Activated gamma-delta T cell treated with anti-CD3 and anti-CD28 coated beads, Interleukin-2, amount 50 U/mL, for 16 hours (primary cell): ENCODE measurements around the gene WASHC4.
"Not testable (repeated sequence)": the region's sequence is repeated elsewhere in the genome, so short reads cannot be mapped to it uniquely, and the experiment has no call there.

Experiments
- DNase-seq: peaks from one replicate; pipeline ENCODE4 v3.0.0-alpha.2; 2020; ENCODE audit warnings: low read depth

WASHC4 gene

DNA sequence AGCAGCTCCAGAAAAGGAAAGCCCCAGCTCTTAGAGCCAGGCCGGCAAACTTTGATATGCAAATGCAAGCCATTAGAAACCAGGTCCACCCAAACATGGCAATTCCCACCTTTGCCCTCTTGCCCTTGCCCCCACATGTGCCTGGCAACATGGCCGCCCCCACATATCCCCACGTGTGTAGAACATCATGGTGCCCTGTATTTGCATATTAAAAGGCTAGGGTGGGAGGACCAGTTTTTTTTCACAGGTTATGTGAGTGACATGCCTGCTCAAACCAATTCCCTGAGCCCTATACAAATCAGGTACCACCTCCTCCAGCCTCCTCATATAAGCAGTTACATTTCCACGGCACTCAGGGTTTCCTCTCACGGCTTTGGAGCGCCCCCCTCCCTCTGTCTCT lies 17.2 kb upstream of the WASHC4 start:
- DNase-seq: no peak

DNA sequence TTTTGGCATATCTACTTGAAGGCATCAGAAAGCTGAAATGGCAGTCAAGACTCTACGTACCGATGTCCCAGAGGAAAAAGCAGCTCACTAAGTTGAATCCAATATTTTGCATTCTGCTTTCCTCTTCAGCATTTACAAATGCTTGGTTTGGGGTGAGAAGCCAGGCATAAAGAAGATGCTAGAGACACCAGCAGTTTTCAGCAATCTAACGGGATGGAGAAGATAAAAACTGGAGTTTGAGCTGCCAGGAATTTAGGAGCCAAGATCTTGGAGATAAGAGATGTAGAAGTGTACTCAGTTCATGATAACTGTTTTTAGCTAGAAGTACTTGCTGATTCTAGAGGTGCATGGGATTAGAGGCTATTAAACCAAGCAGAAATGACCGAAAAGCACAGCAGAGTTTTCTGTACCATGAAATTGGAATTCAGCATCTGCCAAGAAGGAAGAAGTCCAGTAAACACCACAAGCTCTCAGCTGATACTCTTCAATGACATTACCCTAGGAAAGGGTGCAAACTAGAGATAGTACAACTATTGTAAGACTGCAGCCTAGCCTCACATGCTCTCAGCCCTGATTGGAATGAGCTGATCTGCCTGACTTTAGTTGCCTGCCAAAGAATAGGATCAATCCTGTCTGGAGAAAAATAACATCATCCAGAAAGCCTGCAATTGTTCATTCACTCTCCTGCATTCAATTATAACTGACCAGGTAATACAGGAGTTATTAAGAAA lies 15.9 kb upstream of the WASHC4 start:
- DNase-seq: no peak

DNA sequence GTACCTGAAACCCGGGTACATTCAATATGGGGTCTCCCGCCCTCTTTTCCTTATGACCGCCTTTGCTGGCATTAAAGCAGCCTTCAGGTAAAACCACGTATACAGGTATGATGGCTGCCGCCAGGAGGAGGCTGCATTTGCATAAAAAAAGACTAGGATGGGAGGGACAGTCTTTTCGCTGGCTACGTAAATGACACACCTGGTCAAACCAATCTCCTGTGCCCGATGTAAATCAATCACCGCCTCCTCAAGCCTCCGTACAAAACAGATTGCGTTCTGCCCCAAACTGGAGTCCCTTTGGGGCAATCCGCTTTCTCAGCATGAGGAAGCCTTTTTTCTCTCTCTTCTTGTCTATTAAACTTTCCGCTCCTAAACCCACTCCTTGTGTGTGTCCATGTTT lies 15.2 kb upstream of the WASHC4 start:
- DNase-seq: no peak

DNA sequence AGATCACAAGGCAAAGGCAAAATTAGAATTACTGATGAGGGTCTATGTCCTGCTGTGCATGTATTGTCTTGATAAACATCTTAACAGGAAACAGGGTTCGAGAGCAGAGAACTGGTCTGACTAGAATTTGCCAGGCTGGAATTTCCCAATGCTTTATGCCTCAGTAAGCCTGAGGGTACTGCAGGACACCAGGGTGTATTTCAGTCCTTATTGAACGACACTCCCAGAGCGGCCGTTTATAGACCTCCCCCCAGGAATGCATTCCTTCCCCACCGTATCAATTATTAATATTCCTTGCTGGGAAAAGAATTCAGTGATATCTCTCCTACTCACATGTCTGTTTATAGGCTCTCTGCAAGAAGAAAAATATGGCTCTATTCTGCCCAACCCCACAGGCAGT lies 12.2 kb upstream of the WASHC4 start:
- DNase-seq: not testable (repeated sequence)

DNA sequence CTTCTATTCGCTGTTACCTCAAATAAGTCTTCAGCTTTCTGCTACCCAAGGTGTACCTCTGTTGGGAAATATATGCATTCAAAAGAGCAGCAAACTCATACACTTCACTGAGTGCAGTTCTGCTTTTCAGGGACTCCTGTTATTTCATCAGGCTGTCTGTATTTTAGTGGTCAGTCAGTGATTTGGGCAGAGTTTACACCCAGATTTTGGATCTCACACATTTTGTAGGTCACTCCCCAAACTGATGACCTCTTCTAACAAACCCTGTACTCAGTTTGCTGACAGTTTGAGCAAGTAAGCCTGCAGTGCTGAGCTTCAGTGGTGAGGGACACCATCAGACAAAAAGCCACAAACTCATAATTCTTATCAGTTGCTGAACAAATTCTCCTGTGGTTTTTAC lies 8.2 kb upstream of the WASHC4 start:
- no peak for DNase-seq

DNA sequence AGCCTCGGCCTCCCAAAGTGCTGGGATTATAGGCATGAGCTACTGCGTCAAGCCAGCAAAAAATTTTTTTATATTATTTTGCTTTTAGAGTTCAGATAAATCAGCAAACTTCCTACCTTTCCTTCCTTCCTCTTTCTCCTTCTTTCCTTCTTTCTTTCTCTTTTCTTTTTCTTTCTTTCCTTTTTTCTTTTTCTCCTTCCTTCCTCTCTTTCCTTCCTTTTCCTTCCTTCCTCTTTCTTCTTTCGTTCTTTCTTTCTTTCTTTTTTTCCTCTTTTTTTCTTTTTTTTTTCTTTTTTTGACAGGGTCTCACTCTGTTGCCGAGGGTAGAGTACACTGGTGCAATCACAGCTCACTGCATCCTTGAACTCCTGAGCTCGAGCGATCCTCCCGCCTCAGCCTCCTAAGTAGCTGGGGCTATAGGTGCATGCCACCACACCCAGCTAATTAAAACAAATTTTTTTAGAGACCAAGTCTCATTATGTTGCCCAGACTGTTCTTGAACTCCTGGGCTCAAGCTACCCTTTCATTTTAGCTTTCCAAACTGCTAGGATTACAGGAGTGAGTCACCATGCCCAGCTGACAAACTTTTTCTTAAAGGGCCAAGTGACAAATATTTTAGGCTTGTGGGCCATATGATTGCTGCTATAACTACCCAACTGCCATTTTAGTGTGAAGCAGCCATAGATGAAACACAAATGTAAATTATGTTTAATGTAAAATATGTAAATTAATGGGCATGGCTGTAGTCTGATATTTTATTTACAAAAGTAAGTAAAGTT lies 7.1 kb upstream of the WASHC4 start:
- DNase-seq: no peak

DNA sequence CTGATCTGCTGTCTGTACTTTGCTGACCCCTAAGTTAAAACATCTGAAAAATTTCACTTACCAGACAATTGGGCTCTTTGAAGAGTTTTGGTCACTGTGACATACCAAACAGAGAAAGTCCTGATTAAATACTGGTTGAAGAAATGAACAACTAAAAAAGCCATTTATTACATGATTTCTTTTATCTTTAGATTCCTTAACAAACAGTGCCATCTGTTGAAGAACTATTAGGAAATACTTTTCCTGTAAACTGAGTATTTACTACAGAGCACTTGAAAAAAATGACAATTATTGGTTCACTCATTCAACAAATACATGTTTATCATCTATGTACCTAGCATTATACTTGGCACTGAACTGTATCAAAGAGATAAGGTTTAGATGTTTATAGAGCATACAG lies 6.5 kb upstream of the WASHC4 start:
- no peak for DNase-seq

DNA sequence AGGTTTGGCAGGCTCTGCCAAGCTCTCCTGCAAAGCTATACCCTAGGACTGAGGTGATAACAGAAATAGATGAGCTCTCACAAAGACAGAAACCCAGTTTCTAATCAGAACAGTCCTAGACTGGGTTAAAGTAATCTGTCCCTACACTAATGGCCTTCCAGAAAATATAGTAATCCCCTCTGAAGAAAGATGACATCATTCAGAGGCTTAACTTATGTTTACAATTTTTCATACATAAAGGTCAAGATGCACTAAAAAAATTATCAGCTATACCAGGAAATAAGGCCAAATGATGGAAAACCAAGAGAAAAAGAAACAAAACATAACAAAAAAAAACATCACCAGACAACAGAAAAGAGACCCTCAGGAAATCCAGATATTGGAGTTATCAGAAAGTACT lies 4.9 kb upstream of the WASHC4 start:
- DNase-seq: no peak

DNA sequence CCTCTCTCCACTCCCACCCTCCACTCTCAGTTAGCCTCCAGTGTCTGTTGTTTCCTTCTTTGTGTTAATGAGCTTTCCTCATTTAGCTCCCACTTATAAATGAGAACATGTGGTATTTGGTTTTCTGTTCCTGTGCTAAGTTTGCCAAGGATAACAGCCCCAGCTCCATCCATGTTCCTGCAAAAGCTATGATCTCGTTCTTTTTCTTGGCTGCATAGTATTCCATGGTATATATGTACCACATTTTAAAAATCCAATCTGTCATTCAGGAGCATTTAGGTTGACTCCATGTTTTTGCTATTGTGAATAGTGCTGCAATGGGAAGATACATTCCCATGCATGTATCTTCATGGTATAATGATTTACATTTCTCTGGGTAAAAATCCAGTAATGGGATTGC lies 2.8 kb upstream of the WASHC4 start:
- no peak for DNase-seq

DNA sequence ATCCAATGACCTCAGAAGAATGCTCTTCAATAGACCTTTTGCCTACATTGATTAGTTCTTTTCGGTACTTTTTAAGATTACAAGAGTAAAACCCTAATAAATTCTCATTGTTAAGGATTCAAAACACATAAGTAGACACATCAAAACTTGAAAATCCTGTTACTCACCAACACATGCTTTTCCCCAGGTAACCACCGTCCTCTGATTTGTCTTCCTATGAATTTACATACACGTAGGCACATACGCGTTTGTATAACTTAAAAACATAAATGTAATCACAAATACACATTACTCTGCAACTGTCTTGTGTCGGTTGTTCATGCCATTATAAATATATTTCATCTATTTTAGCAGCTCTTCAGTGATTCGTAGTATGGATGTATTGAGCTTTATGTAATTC lies 910 bp upstream of the WASHC4 start:
- no peak for DNase-seq

DNA sequence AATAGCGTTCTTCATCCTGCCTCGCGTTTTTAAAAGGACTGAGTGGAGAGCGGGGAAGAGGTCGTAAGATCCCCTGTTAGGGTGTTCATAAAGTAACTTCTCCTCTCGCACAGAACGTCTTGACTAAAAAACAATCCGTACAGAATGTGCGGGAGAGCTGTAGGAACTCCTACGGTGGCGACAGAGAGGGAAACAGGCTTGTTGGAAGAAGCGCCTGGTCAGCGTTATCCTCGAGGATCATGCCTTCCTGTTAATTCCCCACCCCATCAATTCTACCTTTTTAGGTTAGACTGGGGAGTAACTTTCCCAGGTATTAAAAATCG lies 399 bp upstream of the WASHC4 start:
- no peak for DNase-seq

DNA sequence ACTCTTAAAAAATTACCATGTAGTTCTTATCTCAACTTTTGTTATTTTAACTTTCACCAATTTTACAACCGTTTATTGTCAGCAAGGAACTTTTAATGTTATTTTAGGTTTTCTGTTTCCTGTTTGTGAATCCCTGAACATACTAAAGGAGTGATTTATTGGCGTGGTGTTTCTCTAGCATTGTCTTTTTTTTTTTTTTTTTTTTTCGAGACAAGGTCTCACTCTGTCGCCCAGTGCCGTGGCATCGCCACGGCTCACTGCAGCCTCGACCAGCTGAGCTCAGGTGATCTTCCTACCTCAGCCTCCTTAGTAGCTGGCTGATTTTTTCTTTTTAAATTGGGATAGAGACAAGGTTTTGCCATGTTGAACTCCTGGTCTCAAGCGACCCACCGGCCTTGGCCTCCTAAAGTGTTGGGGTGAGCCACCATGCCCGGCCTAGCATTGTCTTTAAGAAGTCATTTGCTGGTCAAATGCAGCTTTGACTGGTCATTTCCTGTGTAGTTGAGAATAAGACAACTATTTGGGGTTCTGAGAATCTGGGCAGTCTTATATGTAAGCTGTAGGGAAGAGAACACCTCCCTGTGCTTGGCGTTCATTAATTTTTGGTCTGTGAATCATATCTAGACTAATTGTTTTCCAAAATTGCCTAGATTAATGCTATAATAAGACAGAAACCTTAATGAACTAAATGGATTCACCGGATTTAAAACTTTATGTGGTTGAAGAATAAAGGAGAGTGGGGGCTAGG lies 2.1 kb downstream of the WASHC4 start:
- DNase-seq: no peak

DNA sequence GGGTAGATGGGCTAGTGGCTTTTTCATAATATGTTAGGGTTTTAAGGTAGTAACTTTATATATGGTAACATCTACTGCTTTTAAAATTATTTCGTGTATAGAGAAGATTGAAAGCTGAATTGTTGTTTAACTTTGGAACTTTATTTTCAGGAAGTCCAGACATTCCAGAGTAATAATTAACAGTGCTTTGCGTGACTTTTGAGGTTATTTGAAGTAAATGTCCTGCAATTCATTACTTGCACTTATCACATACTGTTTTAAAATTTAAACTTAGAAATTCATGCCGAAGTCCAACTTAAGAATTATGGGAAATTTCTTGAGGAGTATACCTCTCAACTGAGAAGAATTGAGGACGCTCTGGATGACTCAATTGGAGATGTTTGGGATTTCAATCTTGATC lies 3.3 kb downstream of the WASHC4 start:
- DNase-seq: no peak

DNA sequence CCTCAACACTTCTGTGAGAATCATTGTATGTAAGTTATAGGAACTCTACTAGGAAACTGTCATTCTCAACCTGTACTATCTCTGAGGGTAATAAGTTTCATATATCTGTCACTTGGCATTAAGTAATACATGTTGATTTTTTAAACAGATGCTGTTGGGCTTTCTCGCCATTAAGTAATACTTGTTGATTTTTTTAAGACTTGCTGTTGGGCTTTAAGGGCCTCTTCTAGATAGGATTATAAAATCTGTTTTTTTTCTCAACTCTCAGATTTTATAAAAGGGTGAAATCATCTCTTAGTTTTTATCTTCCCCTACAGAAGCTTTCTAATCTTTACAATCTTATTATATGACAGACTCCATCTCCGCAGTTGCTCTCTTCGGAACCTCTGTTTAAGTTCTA lies 5.6 kb downstream of the WASHC4 start:
- no peak for DNase-seq

DNA sequence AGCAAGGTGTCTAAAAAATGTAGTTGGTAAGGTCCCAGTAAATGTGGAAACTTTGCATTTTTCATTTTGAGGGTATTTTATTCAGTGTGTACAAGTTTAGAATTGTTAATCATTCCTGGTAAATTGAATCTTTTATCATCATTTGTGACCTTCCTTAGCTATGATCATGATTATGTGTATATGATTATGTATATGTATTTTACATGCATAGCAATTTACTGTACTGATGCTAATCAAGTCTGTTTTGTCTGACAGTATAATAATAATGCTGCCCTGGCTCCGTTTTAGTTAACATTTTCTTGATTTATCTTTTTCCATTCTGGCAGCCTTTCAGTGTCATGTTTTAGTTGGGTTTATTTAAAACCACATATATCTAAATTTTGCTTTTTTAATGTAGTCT lies 9.4 kb downstream of the WASHC4 start:
- DNase-seq: no peak

DNA sequence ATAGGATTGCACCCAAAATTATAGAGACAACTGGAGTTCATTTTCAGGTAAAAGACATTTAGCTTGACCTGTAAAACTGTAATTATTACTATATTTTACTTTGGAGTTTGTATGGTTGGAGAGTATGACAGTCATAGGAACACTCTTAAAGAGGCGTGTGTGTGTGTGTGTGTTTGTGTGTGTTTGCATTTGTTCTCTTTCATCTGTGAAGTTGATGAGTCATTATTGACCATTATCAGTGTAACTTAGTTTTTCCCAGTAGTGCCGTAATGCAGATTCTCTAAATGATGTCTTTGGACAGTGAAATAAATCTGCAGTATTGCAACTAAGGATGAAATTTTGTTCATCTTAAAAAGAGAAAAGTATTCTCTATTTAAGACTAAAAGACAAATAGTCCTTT lies 13.0 kb downstream of the WASHC4 start:
- no peak for DNase-seq

DNA sequence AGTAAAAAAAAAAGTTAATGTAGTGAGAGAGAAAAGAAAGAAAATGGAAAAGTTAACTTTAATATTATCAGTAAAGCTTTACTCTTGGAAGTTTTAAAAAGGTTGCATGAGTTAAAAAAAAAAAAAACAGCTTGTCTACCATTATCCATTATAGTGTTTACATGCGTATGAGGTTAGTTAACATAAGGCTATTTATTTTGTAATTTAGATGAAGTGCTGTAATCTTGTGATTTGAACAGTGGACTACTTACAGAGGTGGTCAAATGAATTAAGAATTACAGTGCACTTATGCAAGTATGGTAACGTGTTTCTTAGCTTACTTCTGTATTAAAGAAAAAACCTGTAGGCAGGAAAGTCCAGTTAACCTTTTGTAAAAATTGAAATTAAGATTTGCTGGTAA lies 30.7 kb downstream of the WASHC4 start:
- no peak for DNase-seq

DNA sequence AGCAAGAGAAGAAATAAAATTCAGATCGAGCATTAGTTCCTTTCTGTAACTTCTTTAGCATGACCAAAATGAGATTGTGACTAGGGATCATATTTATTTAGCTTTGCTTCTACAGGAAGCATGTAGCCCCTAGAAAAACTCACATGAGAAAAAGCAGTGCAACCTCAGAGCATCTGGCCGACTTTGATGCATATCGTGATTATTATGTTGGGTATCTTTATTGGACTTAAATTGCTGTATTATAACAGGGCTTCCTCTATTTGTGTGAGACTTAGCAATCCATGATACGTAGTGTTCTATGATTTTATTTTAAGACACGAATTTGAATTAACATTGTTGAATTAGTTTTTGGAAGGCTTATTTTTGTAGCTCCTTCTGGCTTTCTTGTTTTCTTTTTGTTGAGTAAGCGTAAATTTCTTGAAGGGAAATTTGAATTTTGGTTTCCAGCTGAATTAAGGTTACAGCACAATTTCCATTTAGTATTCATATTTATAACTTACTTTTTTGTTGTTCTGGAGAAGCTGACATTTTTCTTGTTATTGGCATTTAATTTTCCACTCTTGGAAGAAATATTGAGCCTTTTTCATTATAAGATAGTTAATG lies 33.9 kb downstream of the WASHC4 start:
- no peak for DNase-seq

DNA sequence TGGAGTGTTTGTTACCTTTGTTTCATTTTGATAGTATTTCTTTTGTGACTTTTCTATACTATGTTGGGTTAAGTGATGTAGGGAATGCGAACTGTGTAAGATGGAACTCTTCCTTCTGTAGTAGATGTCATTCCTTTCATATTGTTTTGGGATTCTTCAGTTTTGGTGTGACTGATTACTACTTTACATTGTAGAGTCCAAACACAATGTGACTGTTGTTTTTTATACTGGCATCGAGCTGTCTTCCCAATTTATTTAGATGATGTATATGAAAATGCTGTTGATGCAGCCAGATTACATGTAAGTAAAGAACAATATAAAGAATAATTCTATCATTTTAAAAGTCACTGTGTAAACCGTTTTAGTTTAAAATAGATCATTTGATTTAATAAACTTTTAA lies 34.7 kb downstream of the WASHC4 start:
- no peak for DNase-seq

DNA sequence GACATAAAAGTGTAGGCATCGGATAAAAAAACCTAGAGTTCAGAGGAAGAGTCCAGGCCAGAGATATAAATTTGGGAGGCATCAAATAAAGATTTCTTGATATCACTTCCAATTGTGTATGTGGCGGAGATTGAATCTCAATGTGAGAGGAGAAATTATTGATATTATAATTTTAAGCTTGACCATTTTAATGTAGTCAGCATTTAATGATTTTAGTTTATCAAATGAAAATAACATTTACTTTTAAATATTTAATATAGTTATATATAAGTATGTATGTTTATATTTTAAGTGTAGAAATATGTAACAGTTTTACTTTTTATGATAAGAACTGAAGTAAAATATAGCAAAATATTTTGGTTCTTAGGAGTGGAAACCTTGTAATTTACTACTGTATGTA lies 48.7 kb downstream of the WASHC4 start:
- no peak for DNase-seq

DNA sequence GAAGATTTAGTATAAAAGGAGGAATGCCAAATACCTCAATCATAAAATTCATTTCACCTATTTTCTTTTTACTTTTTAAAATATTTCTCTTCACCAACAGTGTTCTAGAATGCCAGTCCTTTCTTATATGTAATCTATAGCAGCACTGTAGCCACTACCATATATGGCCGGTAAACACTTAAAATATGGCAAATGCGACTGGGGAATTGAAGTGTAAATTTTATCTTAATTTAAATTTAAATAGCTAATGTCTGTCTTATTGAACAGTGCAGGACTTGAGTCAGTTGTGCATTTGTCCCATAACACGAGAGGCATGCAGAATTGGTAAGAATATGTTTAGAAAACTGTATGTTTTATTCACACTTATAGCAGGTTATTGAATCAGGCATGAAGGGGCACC lies 50.1 kb downstream of the WASHC4 start:
- DNase-seq: no peak

DNA sequence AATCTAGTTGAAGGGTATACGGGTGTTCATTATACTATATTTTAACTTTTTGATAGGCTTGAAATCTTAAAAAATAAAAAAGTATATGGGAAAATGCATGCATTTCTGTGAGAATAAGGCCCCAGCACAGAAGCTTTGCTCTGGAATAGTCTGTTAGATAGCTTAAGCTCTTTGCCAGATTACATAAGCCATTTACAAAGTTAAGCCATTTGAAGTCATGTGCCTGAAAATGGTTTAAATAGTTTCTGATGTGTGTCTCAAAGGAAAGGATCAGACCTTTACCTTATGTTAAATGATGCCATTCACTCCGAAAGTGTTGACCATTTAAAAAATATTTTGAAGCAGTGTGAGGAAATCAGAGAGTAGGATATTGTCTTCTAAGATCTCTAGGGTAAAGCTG lies 51.3 kb downstream of the WASHC4 start:
- DNase-seq: no peak

DNA sequence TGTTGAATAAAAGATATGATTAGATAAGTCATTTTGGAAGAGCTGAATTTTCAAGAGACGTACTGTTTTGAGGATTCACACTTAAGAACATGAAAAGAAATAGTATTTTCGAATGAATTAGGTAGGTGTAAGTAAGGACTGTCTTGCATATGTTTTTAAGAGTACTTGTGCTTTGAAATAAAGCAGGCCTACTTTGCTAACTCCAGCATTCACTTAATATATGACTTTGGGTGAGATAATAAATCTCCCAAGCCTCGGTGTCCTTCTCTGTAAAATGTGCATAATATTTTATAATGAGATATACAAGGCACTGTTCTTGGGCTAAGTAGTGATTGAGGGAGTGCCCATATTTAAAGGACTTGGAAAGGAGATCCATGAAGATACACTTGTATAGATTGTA lies 54.6 kb downstream of the WASHC4 start:
- DNase-seq: no peak
